Keratinocyte (primary cell): ENCODE data around the gene NRG2. TPM values are rescaled to one million over a fixed set of nuclear protein-coding genes. Genes with fewer than 3 reads are reported as not detected.

Experiments used
- DNase-seq: peaks from one replicate; pipeline ENCODE4 v3.0.0-alpha.2; 2011; ENCODE audit warnings: low read depth, missing footprints, low spot score
- FAIRE-seq: peaks from 2 replicates; lab custom pipeline; 2011; peaks lifted over from hg19 to GRCh38; lab: Jason Lieb, UNC
- H2AFZ ChIP-seq: 2 replicates; pipeline ENCODE4 v1.6.0; 2012; ENCODE audit warnings: low read length, control low read depth, inconsistent platforms; ENCODE audit not compliant: control insufficient read depth
- H3K27ac ChIP-seq: 2 replicates; pipeline ENCODE4 v1.5.1; 2011; ENCODE audit warnings: low read length; ENCODE audit not compliant: control insufficient read depth, insufficient read depth
- H3K27me3 ChIP-seq: 3 replicates; pipeline ENCODE4 v1.6.0; 2011; ENCODE audit warnings: low read length; ENCODE audit not compliant: control insufficient read depth, insufficient read depth; ENCODE audit errors: extremely low read depth
- H3K36me3 ChIP-seq, 2 experiments: 2 replicates in 1 of 2; 3 replicates in 1 of 2; pipeline ENCODE4 v1.5.1; 2011; ENCODE audit warnings: low read length in 2 of 2, mild to moderate bottlenecking in 1 of 2; ENCODE audit not compliant: control insufficient read depth in 2 of 2, insufficient read depth in 2 of 2; ENCODE audit errors: extremely low read depth in 1 of 2
- H3K4me1 ChIP-seq: 3 replicates; pipeline ENCODE4 v1.5.1; 2011; ENCODE audit warnings: low read length; ENCODE audit not compliant: control insufficient read depth, insufficient read depth; ENCODE audit errors: extremely low read depth
- H3K4me2 ChIP-seq: 3 replicates; pipeline ENCODE4 v1.6.0; 2011; ENCODE audit warnings: low read depth, low read length; ENCODE audit not compliant: control insufficient read depth, insufficient read depth; ENCODE audit errors: extremely low read depth
- H3K4me3 ChIP-seq, 3 experiments: fragments of 200-600 bp in 1 of 3; sonication (generic) in 1 of 3; 2 replicates in 2 of 3; 3 replicates in 1 of 3; pipeline ENCODE4 v1.5.1; 2011 to 2016; ENCODE audit warnings: low read length in 3 of 3, mild to moderate bottlenecking in 3 of 3, control low read depth in 2 of 3, inconsistent platforms in 1 of 3, low read depth in 1 of 3, mixed read lengths in 1 of 3, mixed run types in 1 of 3, moderate library complexity in 1 of 3; ENCODE audit not compliant: control insufficient read depth in 2 of 3, insufficient read depth in 2 of 3; ENCODE audit errors: extremely low read depth in 1 of 3
- H3K79me2 ChIP-seq: 2 replicates; pipeline ENCODE4 v1.6.0; 2012; ENCODE audit warnings: low read length; ENCODE audit not compliant: control insufficient read depth, insufficient read depth
- H3K9ac ChIP-seq: 3 replicates; pipeline ENCODE4 v1.6.0; 2011; ENCODE audit warnings: low read length; ENCODE audit not compliant: control insufficient read depth, insufficient read depth; ENCODE audit errors: extremely low read depth
- H3K9me1 ChIP-seq: 3 replicates; pipeline ENCODE4 v1.6.0; 2011; ENCODE audit warnings: low read length; ENCODE audit not compliant: control insufficient read depth, insufficient read depth; ENCODE audit errors: extremely low read depth
- H3K9me3 ChIP-seq: 2 replicates; pipeline ENCODE4 v1.5.1; 2012; ENCODE audit warnings: low read depth, low read length; ENCODE audit not compliant: control insufficient read depth
- H4K20me1 ChIP-seq: 3 replicates; pipeline ENCODE4 v1.6.0; 2011; ENCODE audit warnings: low read length; ENCODE audit not compliant: control insufficient read depth, insufficient read depth; ENCODE audit errors: extremely low read depth
- EZH2 ChIP-seq: IDR thresholded peaks from one replicate; pipeline ENCODE4 v1.6.1; 2012; ENCODE audit warnings: inconsistent platforms, mild to moderate bottlenecking, low read length, moderate library complexity
- dilution Hi-C: fragments of 300-500 bp; cut with MboI; formaldehyde crosslinking; loops from one replicate; pipeline ENCODE4 v1.7.0; 2020; ENCODE audit warnings: low sequenced_read_pairs; ENCODE audit not compliant: extremely low pct_ligation_motif_present
- polyA plus RNA-seq, 5 experiments: library from polyadenylated mRNA; depleted of rRNA in 3 of 5; stranded (reverse) in 3 of 5; stranded (forward) in 1 of 5; unstranded in 1 of 5; fragments of >200 nt; gene quantifications; 1 replicate in 1 of 5; 2 replicates in 3 of 5; 3 replicates in 1 of 5; pipeline versions ENCODE4 v1.2.1 to v1.2.3, GENCODE V29; 2011 to 2012; ENCODE audit warnings: missing spikeins in 2 of 5, low read depth in 1 of 5, low replicate concordance in 1 of 5
- TF ChIP-seq, protein P1 (sequence below), 3 experiments: IDR thresholded peaks in 1 of 3; conservative IDR thresholded peaks in 1 of 3; optimal IDR thresholded peaks in 1 of 3; 2 replicates in 2 of 3; 3 replicates in 1 of 3; pipeline versions ENCODE3 to v1.5.1; 2011; ENCODE audit warnings: low read length in 3 of 3, mild to moderate bottlenecking in 3 of 3, moderate library complexity in 2 of 3, control low read depth in 1 of 3, inconsistent platforms in 1 of 3; ENCODE audit not compliant: insufficient read depth in 2 of 3; ENCODE audit errors: extremely low read depth in 1 of 3

The NRG2 gene
- polyA plus RNA-seq, 1 donor (not counting 4 experiments of a cell fraction or from before 2014, with no cell fraction given): 0.13 TPM

DNA sequence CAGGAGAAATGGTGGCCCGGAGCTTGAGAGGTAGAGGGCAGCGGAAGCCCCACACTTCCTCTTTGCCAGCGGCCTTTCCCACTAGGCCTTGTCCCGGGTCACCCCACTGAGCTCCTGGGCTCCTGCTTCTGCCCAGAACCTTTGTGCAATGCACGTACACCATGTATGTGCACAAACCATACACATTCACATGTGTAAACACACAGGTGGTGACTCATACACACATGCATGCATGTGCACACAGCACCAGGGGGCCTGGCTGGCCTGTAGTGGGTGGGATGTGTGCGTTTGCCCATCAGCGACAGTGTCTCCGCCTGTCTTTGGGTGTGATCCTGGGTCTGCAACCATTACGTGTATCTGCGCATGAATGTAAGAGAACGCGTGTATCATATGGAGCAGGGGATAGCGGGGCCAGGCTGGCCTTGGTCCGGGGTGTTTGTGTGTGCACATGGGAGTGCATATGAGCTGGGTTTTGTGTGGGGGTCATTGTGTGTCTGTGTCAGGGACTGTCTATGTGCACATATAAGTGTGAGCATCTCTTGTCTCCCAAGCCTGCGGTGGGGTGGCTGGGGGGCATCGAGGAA, 203.8 kb downstream of the NRG2 start:
- H3K9me1 ChIP-seq: no peaks in the 10 kb centered on the region
- FAIRE-seq (no peak), DNase-seq (no peak)
- no peak overlapping the region for H3K27ac ChIP-seq
- no peaks in the 10 kb centered on the region for H3K27me3 ChIP-seq
- H3K36me3 ChIP-seq: no peaks in the 10 kb centered on the region
- no peak overlapping the region for H3K9ac ChIP-seq
- dilution Hi-C loops: loop anchor here (25.0 kb wide), 1 partner anchor 123 kb away; no protein-coding TSS in a partner anchor
- no peaks in the 10 kb centered on the region for H3K4me1 ChIP-seq
- no peak overlapping the region for H3K4me3 ChIP-seq
- H3K9me3 ChIP-seq: no peaks in the 10 kb centered on the region
- no peak overlapping the region for H2AFZ ChIP-seq
- H4K20me1 ChIP-seq: no peaks in the 10 kb centered on the region
- H3K79me2 ChIP-seq: no peaks in the 10 kb centered on the region
- no peak overlapping the region for H3K4me2 ChIP-seq
- TF ChIP-seq, protein P1, sequence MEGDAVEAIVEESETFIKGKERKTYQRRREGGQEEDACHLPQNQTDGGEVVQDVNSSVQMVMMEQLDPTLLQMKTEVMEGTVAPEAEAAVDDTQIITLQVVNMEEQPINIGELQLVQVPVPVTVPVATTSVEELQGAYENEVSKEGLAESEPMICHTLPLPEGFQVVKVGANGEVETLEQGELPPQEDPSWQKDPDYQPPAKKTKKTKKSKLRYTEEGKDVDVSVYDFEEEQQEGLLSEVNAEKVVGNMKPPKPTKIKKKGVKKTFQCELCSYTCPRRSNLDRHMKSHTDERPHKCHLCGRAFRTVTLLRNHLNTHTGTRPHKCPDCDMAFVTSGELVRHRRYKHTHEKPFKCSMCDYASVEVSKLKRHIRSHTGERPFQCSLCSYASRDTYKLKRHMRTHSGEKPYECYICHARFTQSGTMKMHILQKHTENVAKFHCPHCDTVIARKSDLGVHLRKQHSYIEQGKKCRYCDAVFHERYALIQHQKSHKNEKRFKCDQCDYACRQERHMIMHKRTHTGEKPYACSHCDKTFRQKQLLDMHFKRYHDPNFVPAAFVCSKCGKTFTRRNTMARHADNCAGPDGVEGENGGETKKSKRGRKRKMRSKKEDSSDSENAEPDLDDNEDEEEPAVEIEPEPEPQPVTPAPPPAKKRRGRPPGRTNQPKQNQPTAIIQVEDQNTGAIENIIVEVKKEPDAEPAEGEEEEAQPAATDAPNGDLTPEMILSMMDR (optimal IDR thresholded peaks at IDR 0.05 in 1 of 3, IDR thresholded peaks at IDR 0.05 in 1 of 3, conservative IDR thresholded peaks at IDR 0.05 in 1 of 3; ENCODE audit: extremely low read depth in 1 of 3, insufficient read depth in 2 of 3, low read length in 3 of 3): no peak
- TF ChIP-seq EZH2: no peak

DNA sequence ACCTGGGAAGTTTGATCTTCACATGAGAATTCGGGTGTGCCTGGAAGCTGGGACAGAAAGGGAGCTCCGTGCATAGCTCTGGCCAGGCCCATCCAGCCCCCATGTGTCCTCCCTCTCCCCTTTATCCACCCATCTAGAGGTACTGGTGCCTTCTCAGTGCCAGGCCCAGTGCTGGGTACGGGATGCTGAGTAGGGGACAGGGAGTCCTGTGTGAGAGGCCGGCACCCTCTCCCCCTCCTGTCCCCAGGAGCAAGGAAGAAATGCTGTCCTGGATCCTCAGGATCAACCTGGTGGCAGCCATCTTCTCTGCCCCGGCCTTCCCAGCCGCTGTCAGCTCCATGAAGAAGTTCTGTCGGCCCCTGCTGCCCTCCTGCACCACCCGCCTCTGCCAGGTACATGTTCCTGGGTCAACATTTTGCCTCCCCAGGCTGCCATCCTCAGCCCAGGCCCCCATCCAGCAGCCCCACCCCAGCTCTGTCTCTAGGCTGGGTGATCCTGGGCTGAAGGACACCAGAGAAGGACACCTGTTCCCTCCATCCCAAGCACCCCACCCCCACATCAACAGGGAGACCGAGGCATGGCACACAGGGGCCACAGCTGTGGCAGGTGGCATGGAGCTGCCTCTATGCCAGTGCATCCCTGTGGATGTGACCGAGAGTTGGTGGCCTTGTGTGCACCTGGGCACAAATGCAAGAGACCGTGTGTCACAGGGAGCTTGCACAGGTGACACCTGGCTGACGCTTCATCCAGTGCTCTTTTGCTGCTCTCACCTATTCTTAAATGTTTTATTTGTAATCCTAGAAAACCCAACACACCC, 204.5 kb downstream of the NRG2 start:
- Histone ChIP-seq H4K20me1 (no peaks in the 10 kb centered on the region), H3K27me3 (peaks cover 4% of the 10 kb centered on the region), H3K4me2 (no peak overlapping the region), H3K27ac (no peak overlapping the region), H3K9me3 (no peaks in the 10 kb centered on the region), H3K4me3 (no peak overlapping the region), H3K4me1 (no peaks in the 10 kb centered on the region), H3K79me2 (no peaks in the 10 kb centered on the region), H3K9me1 (no peaks in the 10 kb centered on the region), H3K9ac (no peak overlapping the region), H3K36me3 (no peaks in the 10 kb centered on the region), H2AFZ (no peak overlapping the region)
- dilution Hi-C loops: loop anchor here (25.0 kb wide), 1 partner anchor 124 kb away; no protein-coding TSS in a partner anchor
- DNase-seq (no peak), FAIRE-seq (no peak)
- TF ChIP-seq EZH2: no peak
- TF ChIP-seq, protein P1 (optimal IDR thresholded peaks at IDR 0.05 in 1 of 3, IDR thresholded peaks at IDR 0.05 in 1 of 3, conservative IDR thresholded peaks at IDR 0.05 in 1 of 3; ENCODE audit: extremely low read depth in 1 of 3, insufficient read depth in 2 of 3, low read length in 3 of 3): no peak
